OCI-LY1 (cell line): ENCODE results near the gene CNNM4.
A peak's percentile ranks its signal among the peaks of the same experiment; 100 is the strongest.

Experiments used
- H2AFZ ChIP-seq: fragments of 200-600 bp; sonication (generic), shearing (Covaris generic); 2 replicates; pipeline ENCODE4 v1.6.0; 2014; ENCODE audit warnings: antibody characterized with exemption, mild to moderate bottlenecking, low read length
- H3F3A ChIP-seq: fragments of 200-600 bp; sonication (generic), shearing (Covaris generic); 2 replicates; pipeline ENCODE4 v1.6.0; 2014; ENCODE audit warnings: mild to moderate bottlenecking, antibody characterized with exemption, low read length, moderate library complexity; ENCODE audit not compliant: insufficient read depth
- H3K27ac ChIP-seq: fragments of 200-600 bp; sonication (generic); 2 replicates; pipeline ENCODE4 v1.5.1; 2014; ENCODE audit warnings: low read length, mixed run types, mild to moderate bottlenecking, low read depth; ENCODE audit not compliant: poor library complexity, severe bottlenecking
- H3K27me3 ChIP-seq: fragments of 200-600 bp; sonication (generic); 2 replicates; pipeline ENCODE4 v1.6.0; 2014; ENCODE audit warnings: antibody characterized with exemption, mild to moderate bottlenecking, low read length, moderate library complexity; ENCODE audit not compliant: insufficient read depth
- H3K36me3 ChIP-seq: fragments of 200-600 bp; sonication (generic); 2 replicates; pipeline ENCODE4 v1.6.1; 2014; ENCODE audit warnings: mild to moderate bottlenecking, antibody characterized with exemption, low read length, moderate library complexity, mixed read lengths; ENCODE audit not compliant: insufficient read depth
- H3K4me1 ChIP-seq: fragments of 200-600 bp; sonication (generic); 2 replicates; pipeline ENCODE4 v1.5.1; 2014; ENCODE audit warnings: mild to moderate bottlenecking, low read length, moderate library complexity; ENCODE audit not compliant: insufficient read depth, severe bottlenecking
- H3K4me2 ChIP-seq: fragments of 200-600 bp; sonication (generic), shearing (Covaris generic); 2 replicates; pipeline ENCODE4 v1.6.1; 2014; ENCODE audit warnings: low read length
- H3K4me3 ChIP-seq: fragments of 200-600 bp; sonication (generic); 2 replicates; pipeline ENCODE4 v1.5.1; 2014; ENCODE audit warnings: low read length, low read depth, mild to moderate bottlenecking, mixed read lengths; ENCODE audit not compliant: poor library complexity, severe bottlenecking
- H3K79me2 ChIP-seq: fragments of 200-600 bp; shearing (Covaris generic); 2 replicates; pipeline ENCODE4 v1.6.1; 2016; ENCODE audit warnings: mixed run types, low read length, mixed read lengths; ENCODE audit not compliant: insufficient read depth
- H3K9ac ChIP-seq: fragments of 200-600 bp; sonication (generic), shearing (Covaris generic); 2 replicates; pipeline ENCODE4 v1.6.1; 2014; ENCODE audit warnings: mild to moderate bottlenecking, low read length, mixed read lengths
- H3K9me2 ChIP-seq: fragments of 200-600 bp; sonication (generic), shearing (Covaris generic); 2 replicates; pipeline ENCODE4 v1.6.1; 2014; ENCODE audit warnings: low read depth, mild to moderate bottlenecking, low read length, mixed read lengths
- H3K9me3 ChIP-seq: fragments of 200-600 bp; shearing (Covaris generic); 2 replicates; pipeline ENCODE4 v1.6.1; 2014; ENCODE audit warnings: low read length, mixed read lengths
- H4K20me1 ChIP-seq: fragments of 200-600 bp; sonication (generic), shearing (Covaris generic); 2 replicates; pipeline ENCODE4 v1.6.0; 2016; ENCODE audit warnings: mild to moderate bottlenecking, low read length; ENCODE audit not compliant: insufficient read depth
- EZH2 ChIP-seq: fragments of 200-600 bp; sonication (generic), shearing (Covaris generic); IDR thresholded peaks from 2 replicates; pipeline ENCODE4 v1.8.0; 2017; ENCODE audit warnings: borderline replicate concordance, mixed run types, mild to moderate bottlenecking, antibody characterized with exemption, low read length, moderate library complexity, mixed read lengths
- TF ChIP-seq, protein P1 (sequence below): fragments of 200-600 bp; sonication (generic), shearing (Covaris generic); IDR thresholded peaks from 2 replicates; pipeline ENCODE4 v1.5.1; 2017; ENCODE audit warnings: mild to moderate bottlenecking, antibody characterized with exemption, low read length, moderate library complexity, mixed read lengths

Gene CNNM4

GRCh38 chr2:96763511-96764252 lies 3.0 kb downstream of the CNNM4 start:
- H3K36me3 ChIP-seq = no peaks in the 10 kb centered on the region; the same call in 1 of the 2 replicates
- H3K4me1 ChIP-seq = peaks cover 59% of the 10 kb centered on the region
- no peaks in the 10 kb centered on the region for H3K27me3 ChIP-seq
- no peak for TF ChIP-seq EZH2
- TF ChIP-seq, protein P1, sequence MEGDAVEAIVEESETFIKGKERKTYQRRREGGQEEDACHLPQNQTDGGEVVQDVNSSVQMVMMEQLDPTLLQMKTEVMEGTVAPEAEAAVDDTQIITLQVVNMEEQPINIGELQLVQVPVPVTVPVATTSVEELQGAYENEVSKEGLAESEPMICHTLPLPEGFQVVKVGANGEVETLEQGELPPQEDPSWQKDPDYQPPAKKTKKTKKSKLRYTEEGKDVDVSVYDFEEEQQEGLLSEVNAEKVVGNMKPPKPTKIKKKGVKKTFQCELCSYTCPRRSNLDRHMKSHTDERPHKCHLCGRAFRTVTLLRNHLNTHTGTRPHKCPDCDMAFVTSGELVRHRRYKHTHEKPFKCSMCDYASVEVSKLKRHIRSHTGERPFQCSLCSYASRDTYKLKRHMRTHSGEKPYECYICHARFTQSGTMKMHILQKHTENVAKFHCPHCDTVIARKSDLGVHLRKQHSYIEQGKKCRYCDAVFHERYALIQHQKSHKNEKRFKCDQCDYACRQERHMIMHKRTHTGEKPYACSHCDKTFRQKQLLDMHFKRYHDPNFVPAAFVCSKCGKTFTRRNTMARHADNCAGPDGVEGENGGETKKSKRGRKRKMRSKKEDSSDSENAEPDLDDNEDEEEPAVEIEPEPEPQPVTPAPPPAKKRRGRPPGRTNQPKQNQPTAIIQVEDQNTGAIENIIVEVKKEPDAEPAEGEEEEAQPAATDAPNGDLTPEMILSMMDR = peak; percentile 58
- no peaks in the 10 kb centered on the region for H4K20me1 ChIP-seq
- H2AFZ ChIP-seq = no peak overlapping the region
- H3K9me3 ChIP-seq = no peaks in the 10 kb centered on the region
- no peak overlapping the region for H3K9ac ChIP-seq
- H3K4me3 ChIP-seq = peak overlapping the region; percentile 67
- H3K79me2 ChIP-seq = no peaks in the 10 kb centered on the region
- H3F3A ChIP-seq = no peaks in the 10 kb centered on the region
- H3K4me2 ChIP-seq = peak overlapping the region; percentile 76
- no peaks in the 10 kb centered on the region for H3K9me2 ChIP-seq
- H3K27ac ChIP-seq = no peak overlapping the region

GRCh38 chr2:96764253-96764637 lies 3.5 kb downstream of the CNNM4 start:
- no peak overlapping the region for H3K27ac ChIP-seq
- H3K4me1 ChIP-seq = peaks cover 59% of the 10 kb centered on the region

DNA sequence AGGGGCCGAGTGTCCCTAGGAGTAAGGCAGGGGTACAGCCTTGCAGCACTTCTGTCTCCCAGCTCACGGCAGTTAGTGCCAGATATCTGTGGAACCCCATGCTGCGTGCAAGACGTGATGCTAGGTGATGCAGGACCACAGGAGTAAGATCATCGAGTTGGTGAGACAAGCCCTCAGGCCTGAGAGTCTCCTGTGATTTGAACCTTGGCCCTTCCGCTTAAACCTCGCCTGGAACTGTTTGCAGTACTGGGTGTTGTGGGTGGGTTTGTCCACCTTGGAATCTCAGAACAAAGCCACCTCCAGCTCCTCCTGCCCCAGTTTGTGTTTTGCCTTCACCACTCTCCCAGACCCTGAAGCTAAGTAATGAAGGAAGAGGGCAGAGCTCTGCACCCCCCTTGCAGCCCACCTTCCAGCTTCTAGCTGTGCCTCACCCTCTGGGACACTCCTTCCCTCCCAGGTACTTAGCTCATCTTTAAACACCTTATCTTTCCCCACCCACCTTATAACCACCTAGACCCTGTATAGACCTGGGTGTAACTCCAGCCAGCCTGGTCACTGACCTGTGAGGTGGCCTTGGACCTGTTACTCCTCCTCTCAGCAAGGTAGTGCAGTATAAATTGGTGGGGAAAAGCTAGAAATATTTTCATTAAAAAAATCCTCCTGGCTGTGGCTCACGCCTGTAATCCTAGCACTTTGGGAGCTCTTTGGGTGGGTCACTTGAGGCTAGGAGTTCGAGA lies 6.6 kb downstream of the CNNM4 start:
- peaks cover 34% of the 10 kb centered on the region for H3K4me1 ChIP-seq
- H3K36me3 ChIP-seq = no peaks in the 10 kb centered on the region; the same call in 1 of the 2 replicates
- H3K9ac ChIP-seq = no peak overlapping the region
- no peaks in the 10 kb centered on the region for H3K9me3 ChIP-seq
- no peaks in the 10 kb centered on the region for H3K9me2 ChIP-seq
- no peaks in the 10 kb centered on the region for H4K20me1 ChIP-seq
- no peaks in the 10 kb centered on the region for H3K79me2 ChIP-seq
- no peaks in the 10 kb centered on the region for H3F3A ChIP-seq
- H3K4me3 ChIP-seq = no peak overlapping the region
- no peak overlapping the region for H3K27ac ChIP-seq
- no peak for TF ChIP-seq EZH2
- TF ChIP-seq, protein P1 = no peak
- no peak overlapping the region for H3K4me2 ChIP-seq
- no peaks in the 10 kb centered on the region for H3K27me3 ChIP-seq
- no peak overlapping the region for H2AFZ ChIP-seq

More at GRCh38 chr2:96764253-96764637, 3.5 kb downstream of the CNNM4 start:
- Histone ChIP-seq H3K79me2 (no peaks in the 10 kb centered on the region), H3K9ac (no peak overlapping the region), H3F3A (no peaks in the 10 kb centered on the region), H3K36me3 (no peaks in the 10 kb centered on the region; the same call in 1 of the 2 replicates), H3K4me3 (no peak overlapping the region), H3K27me3 (no peaks in the 10 kb centered on the region), H2AFZ (no peak overlapping the region), H3K4me2 (peak overlapping the region; percentile 76), H3K9me2 (no peaks in the 10 kb centered on the region), H3K9me3 (no peaks in the 10 kb centered on the region), H4K20me1 (no peaks in the 10 kb centered on the region)
- no peak for TF ChIP-seq EZH2
- TF ChIP-seq, protein P1 = no peak
